A673 (cell line): Measurements from ENCODE around the gene KLHL41. TPM values are rescaled to one million over a fixed set of nuclear protein-coding genes. Genes with fewer than 3 reads are reported as not detected.

Experiments
- BruUV-seq: library from RNA; stranded (reverse); fragments of 400-500 nt; replicated peaks from 2 replicates; lab custom pipeline; 2021; lab: Mats Ljungman, UMichigan
- CTCF ChIA-PET: fragments of 300-600 bp; sonication (Branson Sonifier 250); formaldehyde crosslinking; loops from one replicate; lab custom pipeline; 2022; ENCODE audit warnings: antibody characterized with exemption; lab: Charles Lee
- POLR2A ChIA-PET: fragments of 300-600 bp; sonication (Branson Sonifier 250); formaldehyde crosslinking; loops from one replicate; lab custom pipeline; 2022; ENCODE audit warnings: antibody characterized with exemption; ENCODE audit not compliant: low non-redundant PET; lab: Charles Lee
- DNase-seq: peaks from one replicate; pipeline ENCODE4 v3.0.0-alpha.2; 2015; ENCODE audit warnings: low spot score
- H3K27ac ChIP-seq: fragments of 200-600 bp; sonication (generic); 2 replicates; pipeline ENCODE4 v1.5.1; 2016; ENCODE audit warnings: mixed run types, low read depth, mild to moderate bottlenecking, mixed read lengths, antibody characterized with exemption, low read length; ENCODE audit not compliant: poor library complexity, severe bottlenecking
- H3K27me3 ChIP-seq: fragments of 200-600 bp; sonication (generic); replicated peaks from 2 replicates; pipeline ENCODE4 v1.6.1; 2017; ENCODE audit warnings: mixed run types, low read depth, mild to moderate bottlenecking, mixed read lengths, antibody characterized with exemption, low read length; ENCODE audit not compliant: insufficient read depth, poor library complexity
- H3K36me3 ChIP-seq: fragments of 200-600 bp; sonication (generic); 2 replicates; pipeline ENCODE4 v1.6.1; 2016; ENCODE audit warnings: mixed run types, mild to moderate bottlenecking, mixed read lengths, antibody characterized with exemption, low read length; ENCODE audit not compliant: insufficient read depth, poor library complexity, severe bottlenecking
- H3K4me1 ChIP-seq: fragments of 200-600 bp; sonication (generic); 2 replicates; pipeline ENCODE4 v1.6.1; 2017; ENCODE audit warnings: mixed run types, mild to moderate bottlenecking, mixed read lengths, antibody characterized with exemption, low read length; ENCODE audit not compliant: insufficient read depth, poor library complexity, severe bottlenecking
- H3K4me3 ChIP-seq: fragments of 200-600 bp; sonication (generic); 2 replicates; pipeline ENCODE4 v1.5.1; 2016; ENCODE audit warnings: low read depth, mixed run types, mild to moderate bottlenecking, mixed read lengths, low read length; ENCODE audit not compliant: poor library complexity, severe bottlenecking
- H3K9me3 ChIP-seq: fragments of 200-600 bp; sonication (generic); 2 replicates; pipeline ENCODE4 v1.6.1; 2016; ENCODE audit warnings: mixed run types, low read depth, mild to moderate bottlenecking, mixed read lengths, antibody characterized with exemption, low read length; ENCODE audit not compliant: poor library complexity, severe bottlenecking
- EZH2 ChIP-seq: fragments of 200-600 bp; sonication (generic); IDR thresholded peaks from 2 replicates; pipeline ENCODE4 v1.6.1; 2017; ENCODE audit warnings: borderline replicate concordance, low read depth, mild to moderate bottlenecking, mixed read lengths, antibody characterized with exemption, low read length; ENCODE audit not compliant: poor library complexity, severe bottlenecking
- intact Hi-C: fragments of 100-400 bp; cut with micrococcal nuclease; formaldehyde crosslinking; loops from one replicate; pipeline ENCODE4 v1.10.0; 2022; ENCODE audit not compliant: unreplicated experiment
- total RNA-seq: library from RNA; stranded (reverse); gene quantifications from 2 replicates; pipeline ENCODE4 v1.2.3, GENCODE V29; 2021
- TF ChIP-seq, protein P1 (sequence below): fragments of 300-800, 200-600 bp; sonication (generic); conservative IDR thresholded peaks from 2 replicates; pipeline ENCODE4 v1.5.1; 2017; ENCODE audit warnings: low read depth, mild to moderate bottlenecking, antibody characterized with exemption, low read length, moderate library complexity, mixed read lengths

Gene KLHL41
- total RNA-seq, 1 experiment from 2014 or later: 0.34 TPM

GRCh38 chr2:169495310-169495928 lies 14.1 kb upstream of the KLHL41 start:
- H3K27ac ChIP-seq: no peak overlapping the region
- no peaks in the 10 kb centered on the region for H3K36me3 ChIP-seq
- H3K4me1 ChIP-seq: no peaks in the 10 kb centered on the region
- POLR2A ChIA-PET: no interaction called here
- no peaks in the 10 kb centered on the region for H3K27me3 ChIP-seq
- CTCF ChIA-PET: no interaction called here
- TF ChIP-seq, protein P1, sequence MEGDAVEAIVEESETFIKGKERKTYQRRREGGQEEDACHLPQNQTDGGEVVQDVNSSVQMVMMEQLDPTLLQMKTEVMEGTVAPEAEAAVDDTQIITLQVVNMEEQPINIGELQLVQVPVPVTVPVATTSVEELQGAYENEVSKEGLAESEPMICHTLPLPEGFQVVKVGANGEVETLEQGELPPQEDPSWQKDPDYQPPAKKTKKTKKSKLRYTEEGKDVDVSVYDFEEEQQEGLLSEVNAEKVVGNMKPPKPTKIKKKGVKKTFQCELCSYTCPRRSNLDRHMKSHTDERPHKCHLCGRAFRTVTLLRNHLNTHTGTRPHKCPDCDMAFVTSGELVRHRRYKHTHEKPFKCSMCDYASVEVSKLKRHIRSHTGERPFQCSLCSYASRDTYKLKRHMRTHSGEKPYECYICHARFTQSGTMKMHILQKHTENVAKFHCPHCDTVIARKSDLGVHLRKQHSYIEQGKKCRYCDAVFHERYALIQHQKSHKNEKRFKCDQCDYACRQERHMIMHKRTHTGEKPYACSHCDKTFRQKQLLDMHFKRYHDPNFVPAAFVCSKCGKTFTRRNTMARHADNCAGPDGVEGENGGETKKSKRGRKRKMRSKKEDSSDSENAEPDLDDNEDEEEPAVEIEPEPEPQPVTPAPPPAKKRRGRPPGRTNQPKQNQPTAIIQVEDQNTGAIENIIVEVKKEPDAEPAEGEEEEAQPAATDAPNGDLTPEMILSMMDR: no peak
- TF ChIP-seq EZH2: no peak
- H3K4me3 ChIP-seq: no peak overlapping the region
- intact Hi-C loops: no loop called here
- DNase-seq: no peak
- H3K9me3 ChIP-seq: no peaks in the 10 kb centered on the region
- BruUV-seq: no TSS peak

- ChIA-PET CTCF (no interaction called here), POLR2A (no interaction called here)
- Histone ChIP-seq H3K27me3 (no peaks in the 10 kb centered on the region), H3K9me3 (no peaks in the 10 kb centered on the region), H3K4me1 (peaks cover 4% of the 10 kb centered on the region), H3K27ac (no peak overlapping the region), H3K4me3 (no peak overlapping the region), H3K36me3 (no peaks in the 10 kb centered on the region)
- intact Hi-C loops: no loop called here
- BruUV-seq: TSS peak; percentile 63
- no peak for TF ChIP-seq EZH2
- TF ChIP-seq, protein P1: no peak
- DNase-seq: no peak
Observed at GRCh38 chr2:169504651-169505050, 4.9 kb upstream of the KLHL41 start.

- H3K4me3 ChIP-seq: no peak overlapping the region
- CTCF ChIA-PET: no interaction called here
- H3K4me1 ChIP-seq: peaks cover 4% of the 10 kb centered on the region
- no TSS peak for BruUV-seq
- H3K27ac ChIP-seq: no peak overlapping the region
- TF ChIP-seq EZH2: no peak
- TF ChIP-seq, protein P1: no peak
- DNase-seq: peak; percentile 50
- POLR2A ChIA-PET: no interaction called here
- H3K9me3 ChIP-seq: no peaks in the 10 kb centered on the region
- intact Hi-C loops: no loop called here
- no peaks in the 10 kb centered on the region for H3K36me3 ChIP-seq
- H3K27me3 ChIP-seq: no peaks in the 10 kb centered on the region
Observed at GRCh38 chr2:169507698-169508097, 1.8 kb upstream of the KLHL41 start.
